Fibroblast of the aortic adventitia (primary cell): Measurements from ENCODE around the gene PTK6. TPM values are rescaled to one million over a fixed set of nuclear protein-coding genes. Genes with fewer than 3 reads are reported as not detected.

Experiments used
- DNase-seq: peaks from one replicate; pipeline ENCODE4 v3.0.0-alpha.2; 2010; ENCODE audit warnings: low read depth
- H3K4me3 ChIP-seq: 2 replicates; pipeline ENCODE4 v1.5.1; 2011; ENCODE audit warnings: low read depth, mild to moderate bottlenecking, control low read depth, low read length, moderate library complexity
- CTCF ChIP-seq: IDR thresholded peaks from 2 replicates; pipeline ENCODE4 v1.5.1; 2011; ENCODE audit warnings: mild to moderate bottlenecking, low read length, control low read depth, inconsistent platforms; ENCODE audit not compliant: insufficient read depth
- total RNA-seq: library from RNA; depleted of rRNA; stranded (reverse); fragments of >200 nt; gene quantifications from 2 replicates; pipeline ENCODE4 v1.2.3, GENCODE V29; 2012; ENCODE audit warnings: low replicate concordance

Gene PTK6
- total RNA-seq, result not detected in 2 replicates

- DNase-seq, result no peak
- TF ChIP-seq CTCF, result no peak
- H3K4me3 ChIP-seq, result peak within 1 kb of the TSS; percentile 40
These were observed at the start of gene PTK6 for GRCh38 chr20:63536997-63537524. TSS of gene PTK6 (minus strand) at chr20:63537376. CDS start at chr20:63537314, 62 bp downstream.

GRCh38 chr20:63586797-63587196, 49.6 kb upstream of the PTK6 start:
- TF ChIP-seq CTCF, result no peak
- no peak overlapping the region for H3K4me3 ChIP-seq
- DNase-seq, result no peak

DNA sequence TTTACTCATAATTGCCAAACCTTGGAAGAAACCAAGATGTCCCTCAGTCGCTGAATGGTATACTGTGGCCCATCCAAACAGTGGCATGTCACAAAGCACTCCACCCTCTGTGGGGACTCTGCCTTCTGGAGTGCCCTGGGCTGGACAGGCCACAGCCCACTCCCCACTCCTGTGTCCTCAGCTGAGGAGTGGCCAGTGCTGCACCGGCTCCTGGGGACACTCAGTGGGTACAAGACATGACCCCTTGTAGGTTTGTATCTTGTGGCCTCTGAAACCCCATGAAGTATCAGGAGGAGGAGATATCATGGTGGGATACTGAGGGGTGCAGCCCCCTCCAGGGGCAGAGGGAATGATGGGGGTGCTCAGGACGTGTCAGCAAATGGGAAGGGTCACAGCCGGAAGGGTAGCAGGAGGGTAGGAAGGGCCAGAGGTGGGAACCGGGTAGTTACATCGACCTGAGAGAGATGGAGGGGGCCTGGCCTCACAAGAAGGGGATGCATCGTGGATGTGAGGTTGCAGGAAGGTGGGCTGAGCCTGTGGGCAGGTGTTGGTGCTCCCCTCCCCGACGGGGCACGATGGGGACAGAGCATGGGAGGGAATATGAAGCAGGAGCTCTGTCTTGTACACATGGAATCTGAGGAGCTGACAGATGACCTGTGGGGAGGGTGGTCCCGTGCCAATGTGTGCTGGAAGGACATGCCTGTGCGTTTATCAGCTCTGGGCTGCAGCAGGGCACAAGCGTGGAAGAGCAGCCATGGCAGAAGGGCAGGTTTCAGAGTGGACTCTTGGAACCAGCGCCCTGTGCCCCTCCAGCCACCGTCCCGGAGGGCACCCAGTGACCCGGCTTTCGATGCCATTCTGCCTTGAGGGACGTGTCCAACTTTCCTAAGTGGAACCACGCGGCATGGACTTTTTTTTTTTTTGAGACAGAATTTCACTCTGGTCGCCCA, 48.7 kb upstream of the PTK6 start:
- no peak for DNase-seq
- H3K4me3 ChIP-seq, result no peak overlapping the region
- no peak for TF ChIP-seq CTCF

DNA sequence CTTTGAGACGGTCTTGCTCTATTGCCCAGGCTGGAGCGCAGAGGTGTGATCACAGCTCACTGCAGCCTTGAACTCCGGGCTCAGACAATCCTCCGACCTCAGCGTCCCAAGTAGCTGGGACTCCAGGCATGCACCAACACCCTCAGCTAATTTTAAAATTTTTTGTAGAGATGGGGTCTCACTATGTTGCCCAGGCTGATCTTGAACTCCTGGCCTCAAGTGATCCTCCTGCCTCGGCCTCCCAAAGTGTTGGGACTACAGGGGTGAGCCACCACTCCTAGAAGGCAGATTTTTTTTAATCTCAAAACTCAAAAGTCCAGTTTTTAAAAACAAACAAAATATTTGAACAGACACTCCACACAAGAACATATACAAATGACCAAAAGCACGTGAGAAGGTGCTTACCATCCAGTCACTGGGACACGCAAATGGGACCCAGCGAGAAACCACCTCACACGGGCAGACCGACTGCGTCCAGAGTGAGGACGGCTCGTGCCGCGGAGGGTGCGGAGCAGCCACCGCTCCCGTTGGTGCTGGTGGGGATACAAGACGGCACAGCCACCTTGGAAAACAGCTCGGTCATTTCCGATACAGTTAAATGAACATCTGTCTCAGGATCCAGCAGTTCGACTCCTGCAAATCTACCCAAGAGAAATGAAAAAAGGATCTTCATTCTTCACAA, 45.3 kb upstream of the PTK6 start:
- no peak for DNase-seq
- no peak for TF ChIP-seq CTCF
- no peak overlapping the region for H3K4me3 ChIP-seq

- no peak overlapping the region for H3K4me3 ChIP-seq
- peak; percentile 35 for DNase-seq
- TF ChIP-seq CTCF, result peak; percentile 46
These were observed 43.8 kb upstream of the PTK6 start for GRCh38 chr20:63580796-63581461.

- no peak for TF ChIP-seq CTCF
- no peak for DNase-seq
- H3K4me3 ChIP-seq, result no peak overlapping the region
These were observed 42.0 kb upstream of the PTK6 start for GRCh38 chr20:63579017-63579694.
